GM23248 (cell line): Measurements from ENCODE around the gene FLT4.
"Not testable (repeated sequence)": the region's sequence is repeated elsewhere in the genome, so short reads cannot be mapped to it uniquely, and the experiment has no call there.

Experiments
- EZH2 ChIP-seq: fragments of 200-600 bp; sonication (generic); IDR thresholded peaks from 2 replicates; pipeline ENCODE4 v1.6.1; 2018; ENCODE audit warnings: antibody characterized with exemption, mild to moderate bottlenecking; ENCODE audit not compliant: insufficient read depth, poor library complexity, severe bottlenecking
- EZH2phosphoT487 ChIP-seq: fragments of 200-600 bp; sonication (generic); IDR thresholded peaks from 2 replicates; pipeline ENCODE4 v1.6.1; 2018; ENCODE audit warnings: antibody characterized with exemption, moderate library complexity, mild to moderate bottlenecking, low read depth; ENCODE audit not compliant: insufficient read depth

DNA sequence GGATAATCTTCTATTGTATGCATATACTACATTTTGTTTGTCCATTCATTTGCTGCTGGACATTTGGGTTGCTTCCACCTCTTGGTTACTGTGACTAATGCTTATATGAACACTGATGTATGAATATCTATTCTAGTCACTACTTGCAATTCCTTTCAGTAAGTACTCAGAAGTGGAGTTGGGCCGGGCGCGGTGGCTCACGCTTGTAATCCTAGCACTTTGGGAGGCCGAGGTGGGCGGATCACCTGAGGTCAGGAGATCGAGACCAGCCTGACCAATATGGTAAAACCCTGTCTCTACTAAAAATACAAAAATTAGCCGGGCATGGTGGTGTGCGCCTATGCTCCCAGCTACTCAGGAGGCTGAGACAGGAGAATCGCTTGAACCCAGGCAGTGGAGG, 28.9 kb upstream of the FLT4 start:
- TF ChIP-seq EZH2, EZH2phosphoT487: not testable (repeated sequence)
